B cell (primary cell): Measurements from ENCODE around the gene ADAMTSL1. TPM values are rescaled to one million over a fixed set of nuclear protein-coding genes. Genes with fewer than 3 reads are reported as not detected.

Experiments used
- ATAC-seq: fragments of 200-7000 bp; cut with Tn5 transposase; one replicate; pipeline ENCODE4 v1.10.0; 2021; ENCODE audit warnings: low read depth, mild to moderate bottlenecking, moderate number of reproducible peaks, moderate library complexity
- CTCF ChIA-PET: fragments of 350-600 bp; sonication (Branson Sonifier 250); formaldehyde crosslinking; loops from one replicate; lab custom pipeline; 2021; ENCODE audit warnings: antibody characterized with exemption, inconsistent platforms; lab: Charles Lee
- POLR2A ChIA-PET: fragments of 350-600 bp; sonication (Branson Sonifier 250); formaldehyde crosslinking; loops from one replicate; lab custom pipeline; 2021; ENCODE audit warnings: antibody characterized with exemption; lab: Charles Lee
- DNase-seq: peaks from one replicate; pipeline ENCODE4 v3.0.0; 2013
- H2AFZ ChIP-seq: 2 replicates; pipeline ENCODE4 v1.6.1; 2012; ENCODE audit warnings: mild to moderate bottlenecking, low read depth, low read length; ENCODE audit not compliant: insufficient read depth, poor library complexity, severe bottlenecking
- H3K27ac ChIP-seq, 2 donors: 1 replicate in 1 of 2; 2 replicates in 1 of 2; pipeline ENCODE4 v1.5.1; 2012 to 2013; ENCODE audit warnings: low read length in 2 of 2, mild to moderate bottlenecking in 2 of 2, moderate library complexity in 1 of 2
- H3K27me3 ChIP-seq, 4 experiments: fragments of 200-600 bp in 1 of 4; sonication (generic) in 1 of 4; replicated peaks in 1 of 4; 1 replicate in 2 of 4; 2 replicates in 2 of 4; pipeline versions ENCODE4 v1.6.1 to v1.7.0; 2013 to 2016; ENCODE audit warnings: low read length in 3 of 4, mild to moderate bottlenecking in 2 of 4, mixed read lengths in 1 of 4, moderate library complexity in 1 of 4; ENCODE audit not compliant: insufficient read depth in 4 of 4, control insufficient read depth in 3 of 4; ENCODE audit errors: control extremely low read depth in 1 of 4
- H3K36me3 ChIP-seq, 2 experiments: replicated peaks in 1 of 2; 1 replicate in 1 of 2; 2 replicates in 1 of 2; pipeline versions ENCODE4 v1.6.1 to v1.7.1; 2013; ENCODE audit warnings: low read length in 1 of 2; ENCODE audit not compliant: insufficient read depth in 2 of 2, control insufficient read depth in 1 of 2; ENCODE audit errors: control extremely low read depth in 1 of 2, extremely low read depth in 1 of 2
- H3K4me1 ChIP-seq, 2 donors: fragments of 200-600 bp in 1 of 2; sonication (generic) in 1 of 2; 1 replicate in 1 of 2; 2 replicates in 1 of 2; pipeline versions ENCODE4 v1.5.1 to v1.6.1; 2013 to 2017; ENCODE audit warnings: low read length in 2 of 2; ENCODE audit not compliant: control insufficient read depth in 2 of 2, insufficient read depth in 2 of 2
- H3K4me2 ChIP-seq: replicated peaks from 2 replicates; pipeline ENCODE3; 2012; ENCODE audit warnings: mild to moderate bottlenecking, low read depth, low read length; ENCODE audit not compliant: poor library complexity, severe bottlenecking
- H3K4me3 ChIP-seq, 5 experiments: fragments of 200-600 bp in 1 of 5; sonication (generic) in 1 of 5; 1 replicate in 3 of 5; 2 replicates in 2 of 5; pipeline versions ENCODE4 v1.5.1 to v1.7.0; 2011 to 2016; ENCODE audit warnings: low read length in 4 of 5, mild to moderate bottlenecking in 4 of 5, low read depth in 2 of 5, control low read depth in 1 of 5, moderate library complexity in 1 of 5; ENCODE audit not compliant: insufficient read depth in 1 of 5; ENCODE audit errors: control extremely low read depth in 1 of 5, extremely low read depth in 1 of 5
- H3K79me2 ChIP-seq: fragments of 200-600 bp; sonication (generic); one replicate; pipeline ENCODE4 v1.6.0; 2016; ENCODE audit warnings: low read length; ENCODE audit not compliant: control insufficient read depth, insufficient read depth
- H3K9ac ChIP-seq: fragments of 200-600 bp; sonication (generic); 2 replicates; pipeline ENCODE4 v1.6.1; 2017; ENCODE audit warnings: mild to moderate bottlenecking, low read length, moderate library complexity
- H3K9me3 ChIP-seq, 3 donors: one replicate each; pipeline versions ENCODE4 v1.6.1 to v1.7.1; 2013; ENCODE audit warnings: low read length in 2 of 3; ENCODE audit not compliant: control insufficient read depth in 2 of 3, insufficient read depth in 1 of 3; ENCODE audit errors: control extremely low read depth in 1 of 3
- H4K20me1 ChIP-seq: 2 replicates; pipeline ENCODE4 v1.6.0; 2012; ENCODE audit warnings: mild to moderate bottlenecking, low read length; ENCODE audit not compliant: insufficient read depth, control insufficient read depth, poor library complexity, severe bottlenecking
- H3K27ac Mint-ChIP-seq: one replicate; pipeline ENCODE4 v1.8.0; 2021; ENCODE audit warnings: mixed read lengths
- H3K27me3 Mint-ChIP-seq: one replicate; pipeline ENCODE4 v1.8.0; 2021; ENCODE audit warnings: mixed read lengths
- H3K4me1 Mint-ChIP-seq: one replicate; pipeline ENCODE4 v1.8.0; 2021; ENCODE audit warnings: mixed read lengths
- H3K4me3 Mint-ChIP-seq: one replicate; pipeline ENCODE4 v1.8.0; 2021; ENCODE audit warnings: mixed read lengths
- H3K9me3 Mint-ChIP-seq: one replicate; pipeline ENCODE4 v1.8.0; 2022; ENCODE audit warnings: mixed read lengths; ENCODE audit not compliant: insufficient read depth
- CTCF ChIP-seq: fragments of 200-600 bp; IDR thresholded peaks from one replicate; pipeline ENCODE4 v1.8.0; 2022; ENCODE audit warnings: antibody characterized with exemption, mild to moderate bottlenecking
- EZH2 ChIP-seq: IDR thresholded peaks from 2 replicates; pipeline ENCODE4 v1.6.1; 2012; ENCODE audit warnings: borderline replicate concordance, low read depth, mild to moderate bottlenecking, moderate library complexity, low read length; ENCODE audit not compliant: insufficient read depth, poor library complexity, severe bottlenecking
- WGBS: methylation state at CpG from one replicate; pipeline ENCODE4 v1.1.5; 2013; ENCODE audit warnings: missing lambda C conversion rate; ENCODE audit not compliant: insufficient coverage; 5-methylcytosine and 5-hydroxymethylcytosine counted together
- intact Hi-C: fragments of 100-400 bp; cut with micrococcal nuclease; formaldehyde crosslinking; loops from one replicate; pipeline ENCODE4 v1.10.0; 2022
- polyA plus RNA-seq: library from polyadenylated mRNA; depleted of rRNA; stranded (reverse); fragments of >200 nt; gene quantifications from 2 replicates; pipeline ENCODE4 v1.2.3, GENCODE V29; 2012
- total RNA-seq, 2 donors: library from RNA; stranded (reverse); fragments of 120-200 nt in 1 of 2; gene quantifications; 1 replicate in 1 of 2; 2 replicates in 1 of 2; pipeline versions ENCODE4 v1.2.3 to v1.2.4, GENCODE V29; 2013 to 2022

ADAMTSL1 gene
- total and polyA plus RNA-seq, 2 donors (not counting 1 experiment from before 2014, with no cell fraction given) = not detected

GRCh38 chr9:18594837-18595236 lies 120.9 kb downstream of the ADAMTSL1 start:
- no peaks in the 10 kb centered on the region for H3K27me3 Mint-ChIP-seq
- Histone ChIP-seq H4K20me1 (no peaks in the 10 kb centered on the region), H3K27ac (no peak overlapping the region), H3K9ac (no peak overlapping the region), H3K4me2 (no peak overlapping the region), H3K27me3 (no peaks in the 10 kb centered on the region), H3K4me3 (no peak overlapping the region), H3K36me3 (no peaks in the 10 kb centered on the region), H3K9me3 (peaks cover 1 to 7% (median 3%) of the 10 kb centered on the region in 3 donors), H2AFZ (no peak overlapping the region), H3K79me2 (no peaks in the 10 kb centered on the region), H3K4me1 (no peaks in the 10 kb centered on the region)
- H3K4me1 Mint-ChIP-seq = no peaks in the 10 kb centered on the region
- CTCF ChIA-PET = no interaction called here
- POLR2A ChIA-PET = no interaction called here
- H3K27ac Mint-ChIP-seq = no peak overlapping the region
- ATAC-seq (no peak), DNase-seq (no peak)
- peaks cover 6% of the 10 kb centered on the region for H3K9me3 Mint-ChIP-seq
- no peak overlapping the region for H3K4me3 Mint-ChIP-seq
- intact Hi-C loops = no loop called here
- no peak for TF ChIP-seq CTCF
- no peak for TF ChIP-seq EZH2

- Mint-ChIP-seq H3K4me3 (no peak overlapping the region), H3K9me3 (peaks cover 6% of the 10 kb centered on the region), H3K27ac (no peak overlapping the region), H3K27me3 (no peaks in the 10 kb centered on the region), H3K4me1 (no peaks in the 10 kb centered on the region)
- TF ChIP-seq CTCF (no peak), EZH2 (no peak)
- Histone ChIP-seq H3K27ac (no peak overlapping the region), H3K4me3 (no peak overlapping the region), H3K9me3 (peaks cover 1 to 7% (median 3%) of the 10 kb centered on the region in 3 donors), H3K4me1 (no peaks in the 10 kb centered on the region), H3K36me3 (no peaks in the 10 kb centered on the region), H3K27me3 (no peaks in the 10 kb centered on the region), H2AFZ (no peak overlapping the region), H3K79me2 (no peaks in the 10 kb centered on the region), H3K9ac (no peak overlapping the region), H4K20me1 (no peaks in the 10 kb centered on the region), H3K4me2 (no peak overlapping the region)
- CTCF ChIA-PET = no interaction called here
- WGBS = 91% methylated on average over 3 of the region's 3 CpGs
- DNase-seq (no peak), ATAC-seq (no peak)
- POLR2A ChIA-PET = no interaction called here
- intact Hi-C loops = no loop called here
Measured at GRCh38 chr9:18595597-18595996, 121.6 kb downstream of the ADAMTSL1 start.
